ENCODE measurements around the gene TRIM27. TPM values are rescaled to one million over a fixed set of nuclear protein-coding genes. Genes with fewer than 3 reads are reported as not detected.
"Not testable (repeated sequence)": the region's sequence is repeated elsewhere in the genome, so short reads cannot be mapped to it uniquely, and the experiment has no call there.

Gene TRIM27, protein sequence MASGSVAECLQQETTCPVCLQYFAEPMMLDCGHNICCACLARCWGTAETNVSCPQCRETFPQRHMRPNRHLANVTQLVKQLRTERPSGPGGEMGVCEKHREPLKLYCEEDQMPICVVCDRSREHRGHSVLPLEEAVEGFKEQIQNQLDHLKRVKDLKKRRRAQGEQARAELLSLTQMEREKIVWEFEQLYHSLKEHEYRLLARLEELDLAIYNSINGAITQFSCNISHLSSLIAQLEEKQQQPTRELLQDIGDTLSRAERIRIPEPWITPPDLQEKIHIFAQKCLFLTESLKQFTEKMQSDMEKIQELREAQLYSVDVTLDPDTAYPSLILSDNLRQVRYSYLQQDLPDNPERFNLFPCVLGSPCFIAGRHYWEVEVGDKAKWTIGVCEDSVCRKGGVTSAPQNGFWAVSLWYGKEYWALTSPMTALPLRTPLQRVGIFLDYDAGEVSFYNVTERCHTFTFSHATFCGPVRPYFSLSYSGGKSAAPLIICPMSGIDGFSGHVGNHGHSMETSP
- polyA plus RNA-seq (2013): 43.1 TPM

GRCh38 chr6:28923318-28924102, at the start of gene TRIM27:
Gene TRIM27 (minus strand): TSS chr6:28923985. CDS start chr6:28923632, 353 bp downstream.
- ChIA-PET CTCF (interaction anchor here (0.6 to 4.8 kb wide), 12 partner anchors 10 to 93 kb away, joined by 3 to 28 read pairs (median 5); no protein-coding TSS in a partner anchor), POLR2A (interaction anchor here (1.0 to 2.1 kb wide), 4 partner anchors 11 to 58 kb away, joined by 4 to 8 read pairs (median 6); no protein-coding TSS in a partner anchor)
- Histone ChIP-seq H3K4me1 (ENCODE audit: control extremely low read depth in 1 of 4, control insufficient read depth in 4 of 4, insufficient read depth in 4 of 4, low read length in 3 of 4) (peaks cover 6 to 20% (median 18%) of the 10 kb centered on the region in 4 experiments), H3K27ac (ENCODE audit: insufficient read depth in 1 of 2, low read depth in 1 of 2, low read length in 2 of 2, poor library complexity in 1 of 2, severe bottlenecking in 2 of 2) (peak within 1 kb of the TSS; percentile 79 to 91), H3K36me3 (ENCODE audit: control insufficient read depth in 4 of 4, insufficient read depth in 4 of 4, low read length in 3 of 4) (peaks cover 10 to 36% (median 28%) of the 10 kb centered on the region in 4 experiments), H3K27me3 (replicated peaks in 2 of 5; ENCODE audit: control insufficient read depth in 4 of 5, insufficient read depth in 5 of 5, low read length in 4 of 5) (no peaks in the 10 kb centered on the region), H3K4me3 (ENCODE audit: control insufficient read depth in 1 of 7, extremely low read depth in 1 of 7, insufficient read depth in 4 of 7, low read depth in 2 of 7, low read length in 6 of 7) (peak within 1 kb of the TSS; percentile 70 to 97 (median 94)), H3K9me3 (ENCODE audit: control extremely low read depth in 1 of 5, control insufficient read depth in 4 of 5, insufficient read depth in 2 of 5, low read depth in 1 of 5, low read length in 4 of 5) (no peaks in the 10 kb centered on the region)
- DNase-seq: peak; percentile 75 to 84 (median 81)
- 0% methylated on average over 89 of the region's 89 CpGs for WGBS (ENCODE audit: insufficient coverage)

- H3K36me3 ChIP-seq (ENCODE audit: control insufficient read depth in 4 of 4, insufficient read depth in 4 of 4, low read length in 3 of 4); H3K4me1 ChIP-seq (ENCODE audit: control extremely low read depth in 1 of 4, control insufficient read depth in 4 of 4, insufficient read depth in 4 of 4, low read length in 3 of 4); CTCF ChIA-PET; DNase-seq; POLR2A ChIA-PET; H3K27ac ChIP-seq (ENCODE audit: insufficient read depth in 1 of 2, low read depth in 1 of 2, low read length in 2 of 2, poor library complexity in 1 of 2, severe bottlenecking in 2 of 2); H3K4me3 ChIP-seq (ENCODE audit: control insufficient read depth in 1 of 7, extremely low read depth in 1 of 7, insufficient read depth in 4 of 7, low read depth in 2 of 7, low read length in 6 of 7); H3K27me3 ChIP-seq (replicated peaks in 2 of 5; ENCODE audit: control insufficient read depth in 4 of 5, insufficient read depth in 5 of 5, low read length in 4 of 5): not testable (repeated sequence)
- H3K9me3 ChIP-seq (ENCODE audit: control extremely low read depth in 1 of 5, control insufficient read depth in 4 of 5, insufficient read depth in 2 of 5, low read depth in 1 of 5, low read length in 4 of 5): peaks cover 0 to 15% (median 6%) of the 10 kb centered on the region in 5 experiments
- 97% methylated on average over 19 of the region's 21 CpGs for WGBS (ENCODE audit: insufficient coverage)
Measured at GRCh38 chr6:28970056-28970455, 46.3 kb upstream of the TRIM27 start.

DNA sequence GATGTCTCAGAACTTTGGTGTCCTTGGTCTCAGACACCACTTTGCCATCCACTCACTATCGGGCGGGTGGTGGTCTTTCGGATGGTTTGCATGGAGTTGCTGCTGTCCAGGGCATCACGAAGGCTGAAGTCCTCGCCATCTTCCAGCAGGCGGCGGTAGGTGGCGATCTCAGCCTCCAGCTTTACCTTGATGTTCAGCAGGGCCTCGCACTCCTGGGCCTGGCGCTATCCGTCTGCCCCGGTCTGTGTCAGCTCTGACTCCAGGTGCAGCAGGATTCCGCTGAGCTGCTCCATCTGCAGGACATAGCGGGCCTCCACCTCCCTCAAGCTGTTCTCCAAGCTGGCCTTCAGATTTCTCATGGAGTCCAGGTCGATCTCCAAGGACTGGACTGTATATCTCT, 45.3 kb upstream of the TRIM27 start:
- no peak for DNase-seq
- H3K4me1 ChIP-seq (ENCODE audit: control extremely low read depth in 1 of 4, control insufficient read depth in 4 of 4, insufficient read depth in 4 of 4, low read length in 3 of 4): no peaks in the 10 kb centered on the region
- H3K9me3 ChIP-seq (ENCODE audit: control extremely low read depth in 1 of 5, control insufficient read depth in 4 of 5, insufficient read depth in 2 of 5, low read depth in 1 of 5, low read length in 4 of 5): peaks cover 0 to 15% (median 6%) of the 10 kb centered on the region in 5 experiments
- H3K4me3 ChIP-seq (ENCODE audit: control insufficient read depth in 1 of 7, extremely low read depth in 1 of 7, insufficient read depth in 4 of 7, low read depth in 2 of 7, low read length in 6 of 7): no peak overlapping the region
- H3K36me3 ChIP-seq (ENCODE audit: control insufficient read depth in 4 of 4, insufficient read depth in 4 of 4, low read length in 3 of 4): no peaks in the 10 kb centered on the region
- ChIA-PET POLR2A (no interaction called here), CTCF (interaction anchor here (0.8 to 1.5 kb wide), 2 partner anchors 12 to 47 kb away, joined by 3 to 4 read pairs; no protein-coding TSS in a partner anchor)
- WGBS (ENCODE audit: insufficient coverage): 97% methylated on average over 15 of the region's 15 CpGs
- peaks cover 0 to 3% (median 0%) of the 10 kb centered on the region in 5 experiments for H3K27me3 ChIP-seq (replicated peaks in 2 of 5; ENCODE audit: control insufficient read depth in 4 of 5, insufficient read depth in 5 of 5, low read length in 4 of 5)
- no peak overlapping the region for H3K27ac ChIP-seq (ENCODE audit: insufficient read depth in 1 of 2, low read depth in 1 of 2, low read length in 2 of 2, poor library complexity in 1 of 2, severe bottlenecking in 2 of 2)

DNA sequence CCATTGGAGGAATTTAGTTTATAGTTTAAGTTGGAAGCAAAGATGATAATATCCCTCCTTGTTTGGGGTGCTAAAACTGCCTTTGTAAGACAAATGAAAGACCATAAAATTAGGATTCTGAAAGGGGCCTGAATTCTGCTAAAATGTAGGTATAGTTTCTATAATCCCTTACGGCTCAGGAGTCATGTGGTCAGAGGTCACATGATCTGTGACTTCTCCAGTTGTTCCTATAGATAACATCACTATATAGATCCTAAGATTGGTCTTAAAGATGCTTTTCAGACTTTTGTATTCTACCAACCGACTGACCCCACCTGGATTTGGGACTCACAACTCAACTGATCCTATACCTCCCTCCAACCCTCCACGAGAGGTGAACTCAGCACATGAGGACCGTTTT, 44.7 kb upstream of the TRIM27 start:
- no peaks in the 10 kb centered on the region for H3K4me1 ChIP-seq (ENCODE audit: control extremely low read depth in 1 of 4, control insufficient read depth in 4 of 4, insufficient read depth in 4 of 4, low read length in 3 of 4)
- peaks cover 0 to 15% (median 6%) of the 10 kb centered on the region in 5 experiments for H3K9me3 ChIP-seq (ENCODE audit: control extremely low read depth in 1 of 5, control insufficient read depth in 4 of 5, insufficient read depth in 2 of 5, low read depth in 1 of 5, low read length in 4 of 5)
- 100% methylated on average over 2 of the region's 4 CpGs for WGBS (ENCODE audit: insufficient coverage)
- DNase-seq: no peak
- ChIA-PET POLR2A (no interaction called here), CTCF (interaction anchor here (1.5 kb wide), 1 partner anchor 48 kb away, joined by 4 read pairs; no protein-coding TSS in a partner anchor)
- H3K27me3 ChIP-seq (replicated peaks in 2 of 5; ENCODE audit: control insufficient read depth in 4 of 5, insufficient read depth in 5 of 5, low read length in 4 of 5): peaks cover 0 to 3% (median 0%) of the 10 kb centered on the region in 5 experiments
- H3K36me3 ChIP-seq (ENCODE audit: control insufficient read depth in 4 of 4, insufficient read depth in 4 of 4, low read length in 3 of 4): no peaks in the 10 kb centered on the region
- no peak overlapping the region for H3K27ac ChIP-seq (ENCODE audit: insufficient read depth in 1 of 2, low read depth in 1 of 2, low read length in 2 of 2, poor library complexity in 1 of 2, severe bottlenecking in 2 of 2)
- H3K4me3 ChIP-seq (ENCODE audit: control insufficient read depth in 1 of 7, extremely low read depth in 1 of 7, insufficient read depth in 4 of 7, low read depth in 2 of 7, low read length in 6 of 7): no peak overlapping the region

- Histone ChIP-seq H3K27ac (ENCODE audit: insufficient read depth in 1 of 2, low read depth in 1 of 2, low read length in 2 of 2, poor library complexity in 1 of 2, severe bottlenecking in 2 of 2) (no peak overlapping the region), H3K4me3 (ENCODE audit: control insufficient read depth in 1 of 7, extremely low read depth in 1 of 7, insufficient read depth in 4 of 7, low read depth in 2 of 7, low read length in 6 of 7) (no peak overlapping the region), H3K27me3 (replicated peaks in 2 of 5; ENCODE audit: control insufficient read depth in 4 of 5, insufficient read depth in 5 of 5, low read length in 4 of 5) (peaks cover 0 to 5% (median 0%) of the 10 kb centered on the region in 5 experiments), H3K9me3 (ENCODE audit: control extremely low read depth in 1 of 5, control insufficient read depth in 4 of 5, insufficient read depth in 2 of 5, low read depth in 1 of 5, low read length in 4 of 5) (peaks cover 0 to 15% (median 6%) of the 10 kb centered on the region in 5 experiments), H3K36me3 (ENCODE audit: control insufficient read depth in 4 of 4, insufficient read depth in 4 of 4, low read length in 3 of 4) (no peaks in the 10 kb centered on the region), H3K4me1 (ENCODE audit: control extremely low read depth in 1 of 4, control insufficient read depth in 4 of 4, insufficient read depth in 4 of 4, low read length in 3 of 4) (no peaks in the 10 kb centered on the region)
- CTCF ChIA-PET: no interaction called here
- no peak for DNase-seq
- 100% methylated on average over 1 of the region's 2 CpGs for WGBS (ENCODE audit: insufficient coverage)
- POLR2A ChIA-PET: no interaction called here
Measured at GRCh38 chr6:28965706-28966105, 41.9 kb upstream of the TRIM27 start.

DNA sequence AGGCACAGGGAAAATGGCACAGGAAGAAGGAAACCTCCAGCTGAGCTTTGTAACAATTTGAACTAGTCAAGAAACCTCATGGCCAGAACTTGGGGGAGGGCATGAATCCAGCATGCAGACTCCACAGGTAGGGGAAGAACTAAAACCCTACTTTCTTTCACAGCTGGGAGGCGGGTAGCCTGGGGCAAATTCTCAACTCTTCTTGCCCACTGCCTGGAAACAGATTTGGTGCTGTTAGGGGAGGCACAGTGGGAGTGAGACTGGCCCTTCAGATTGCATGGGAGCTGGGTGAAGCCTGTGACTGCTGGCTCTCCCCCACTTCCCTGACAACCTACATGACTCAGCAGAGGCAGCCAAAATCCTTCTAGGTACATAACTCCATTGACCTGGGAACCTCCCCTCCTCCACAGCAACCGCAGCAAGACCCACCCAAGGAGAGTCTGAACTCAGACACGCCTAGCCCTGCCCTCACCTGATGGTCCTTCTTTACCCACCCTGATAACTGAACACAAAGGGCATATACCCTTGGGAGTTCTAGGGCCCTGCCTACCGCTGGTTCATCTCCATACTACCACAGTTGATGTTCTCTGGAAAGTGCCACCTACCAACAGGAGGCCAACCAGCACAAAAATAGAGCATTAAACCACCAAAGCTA, 37.2 kb upstream of the TRIM27 start:
- H3K9me3 ChIP-seq (ENCODE audit: control extremely low read depth in 1 of 5, control insufficient read depth in 4 of 5, insufficient read depth in 2 of 5, low read depth in 1 of 5, low read length in 4 of 5): no peaks in the 10 kb centered on the region
- no peaks in the 10 kb centered on the region for H3K4me1 ChIP-seq (ENCODE audit: control extremely low read depth in 1 of 4, control insufficient read depth in 4 of 4, insufficient read depth in 4 of 4, low read length in 3 of 4)
- no peak for DNase-seq
- H3K4me3 ChIP-seq (ENCODE audit: control insufficient read depth in 1 of 7, extremely low read depth in 1 of 7, insufficient read depth in 4 of 7, low read depth in 2 of 7, low read length in 6 of 7): no peak overlapping the region
- peak overlapping the region in 1 of 2 experiments; percentile 66 for H3K27ac ChIP-seq (ENCODE audit: insufficient read depth in 1 of 2, low read depth in 1 of 2, low read length in 2 of 2, poor library complexity in 1 of 2, severe bottlenecking in 2 of 2)
- no peaks in the 10 kb centered on the region for H3K36me3 ChIP-seq (ENCODE audit: control insufficient read depth in 4 of 4, insufficient read depth in 4 of 4, low read length in 3 of 4)
- ChIA-PET CTCF (interaction anchor here (1.6 kb wide), 1 partner anchor 15 kb away, joined by 7 read pairs; no protein-coding TSS in a partner anchor), POLR2A (no interaction called here)
- WGBS (ENCODE audit: insufficient coverage): 96% methylated on average over 4 of the region's 4 CpGs
- H3K27me3 ChIP-seq (replicated peaks in 2 of 5; ENCODE audit: control insufficient read depth in 4 of 5, insufficient read depth in 5 of 5, low read length in 4 of 5): peaks cover 0 to 27% (median 8%) of the 10 kb centered on the region in 5 experiments
